ENCODE measurements around the gene HPN.
A peak's percentile ranks its signal among the peaks of the same experiment; 100 is the strongest.

The HPN gene

GRCh38 chr19:35110974-35111373 is 69.5 kb downstream of the HPN start:
- no peak overlapping the region for H3K27ac ChIP-seq
- no peak for TF ChIP-seq CTCF (conservative IDR thresholded peaks at IDR 0.05)
- no peak for TF ChIP-seq ZFX (IDR thresholded peaks at IDR 0.05)

- TF ChIP-seq ZFX (IDR thresholded peaks at IDR 0.05) = no peak
- TF ChIP-seq CTCF (conservative IDR thresholded peaks at IDR 0.05) = no peak
- H3K27ac ChIP-seq = no peak overlapping the region
These were observed 71.6 kb downstream of the HPN start for GRCh38 chr19:35112995-35113688.

DNA sequence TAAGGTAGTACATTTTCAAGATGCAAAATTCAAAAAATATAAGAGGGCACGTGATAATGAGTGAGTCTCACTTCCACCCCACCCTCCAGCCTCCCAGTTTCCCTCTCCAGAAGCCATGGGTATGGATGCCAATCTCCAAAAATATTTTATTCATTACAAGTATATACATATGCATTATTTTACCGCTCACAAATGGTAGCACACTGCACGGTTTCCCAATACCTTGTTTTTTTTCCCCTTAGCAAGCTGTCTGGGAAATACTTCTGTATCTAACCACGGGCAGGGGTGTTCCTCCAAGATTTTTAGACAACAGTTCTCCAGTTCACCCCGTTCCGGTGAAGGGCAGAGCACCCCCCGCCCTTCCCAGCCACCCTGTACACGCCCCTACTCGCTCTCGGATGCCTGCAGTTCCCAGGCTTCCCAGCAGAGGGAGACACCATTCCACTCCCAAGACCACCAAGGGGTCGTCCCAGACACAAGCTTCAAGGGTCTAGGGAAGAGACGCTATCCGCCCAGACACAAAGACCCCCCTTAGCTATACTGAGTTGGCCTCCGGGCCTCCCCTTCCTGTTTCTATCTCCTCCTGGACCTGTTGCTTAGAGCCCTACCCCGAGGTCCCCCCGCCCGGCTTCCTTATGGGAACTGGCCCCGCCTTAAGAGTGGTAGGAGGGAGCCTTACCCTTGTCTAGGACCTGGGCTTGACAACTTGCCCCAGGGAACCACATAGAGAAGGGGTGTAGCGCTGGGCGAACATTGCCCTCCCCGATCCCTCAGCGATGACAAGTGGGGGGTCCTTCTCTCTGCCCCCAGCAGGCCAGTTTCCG is 73.0 kb downstream of the HPN start:
- no peak overlapping the region; the same call in 1 of the 2 replicates for H3K27ac ChIP-seq
- no peak for TF ChIP-seq ZFX (IDR thresholded peaks at IDR 0.05)
- TF ChIP-seq CTCF (conservative IDR thresholded peaks at IDR 0.05) = peak; percentile 96

GRCh38 chr19:35115177-35115951 is 73.8 kb downstream of the HPN start, which contains the start of gene FXYD3:
Gene FXYD3 (plus strand): TSS chr19:35115823. CDS start chr19:35119377, 3,554 bp downstream.
- peak within 1 kb of the TSS; percentile 43 for H3K27ac ChIP-seq
- TF ChIP-seq CTCF (conservative IDR thresholded peaks at IDR 0.05) (no peak), ZFX (IDR thresholded peaks at IDR 0.05) (no peak)

Data from C4-2B (cell line).